Mucosa of stomach (tissue), 1 donor: ENCODE results near the gene MROH2A.
"Not testable (repeated sequence)": the region's sequence is repeated elsewhere in the genome, so short reads cannot be mapped to it uniquely, and the experiment has no call there.

Source experiments
- H3K27me3 ChIP-seq: one replicate; pipeline ENCODE4 v1.7.0; 2013; ENCODE audit warnings: mild to moderate bottlenecking, low read length; ENCODE audit not compliant: control insufficient read depth, insufficient read depth
- H3K36me3 ChIP-seq: one replicate; pipeline ENCODE4 v1.7.0; 2013; ENCODE audit warnings: low read length; ENCODE audit not compliant: control insufficient read depth, insufficient read depth
- H3K4me1 ChIP-seq: one replicate; pipeline ENCODE4 v1.7.0; 2013; ENCODE audit warnings: mild to moderate bottlenecking, low read length; ENCODE audit not compliant: control insufficient read depth, insufficient read depth
- H3K4me3 ChIP-seq: one replicate; pipeline ENCODE4 v1.7.0; 2013; ENCODE audit warnings: low read length
- H3K9ac ChIP-seq: one replicate; pipeline ENCODE4 v1.7.0; 2013; ENCODE audit warnings: mild to moderate bottlenecking, low read length, moderate library complexity
- H3K9me3 ChIP-seq: one replicate; pipeline ENCODE4 v1.7.0; 2013; ENCODE audit warnings: mild to moderate bottlenecking, low read length, moderate library complexity; ENCODE audit not compliant: control insufficient read depth
- donor health status: Pancreatic carcinoma.

Gene MROH2A

GRCh38 chr2:233751212-233752009, 26.7 kb upstream of the MROH2A start:
- H3K4me3 ChIP-seq, H3K4me1 ChIP-seq, H3K36me3 ChIP-seq, H3K27me3 ChIP-seq, H3K9ac ChIP-seq, H3K9me3 ChIP-seq: not testable (repeated sequence)

- no peak overlapping the region for H3K9ac ChIP-seq
- H3K27me3 ChIP-seq: no peaks in the 10 kb centered on the region
- no peak overlapping the region for H3K4me3 ChIP-seq
- no peaks in the 10 kb centered on the region for H3K36me3 ChIP-seq
- peaks cover 6% of the 10 kb centered on the region for H3K9me3 ChIP-seq
- peaks cover 5% of the 10 kb centered on the region for H3K4me1 ChIP-seq
Measured at GRCh38 chr2:233754872-233755611, 23.1 kb upstream of the MROH2A start.

- no peak overlapping the region for H3K4me3 ChIP-seq
Measured at GRCh38 chr2:233756429-233757081, 21.6 kb upstream of the MROH2A start.

GRCh38 chr2:233758141-233758540, 20.0 kb upstream of the MROH2A start:
- no peaks in the 10 kb centered on the region for H3K9me3 ChIP-seq
- H3K9ac ChIP-seq: no peak overlapping the region
- H3K4me3 ChIP-seq: no peak overlapping the region
- no peaks in the 10 kb centered on the region for H3K36me3 ChIP-seq
- H3K27me3 ChIP-seq: no peaks in the 10 kb centered on the region
- H3K4me1 ChIP-seq: peaks cover 29% of the 10 kb centered on the region

More at GRCh38 chr2:233756429-233757081, 21.6 kb upstream of the MROH2A start:
- Histone ChIP-seq H3K9me3 (no peaks in the 10 kb centered on the region), H3K4me1 (peaks cover 19% of the 10 kb centered on the region), H3K36me3 (no peaks in the 10 kb centered on the region), H3K27me3 (no peaks in the 10 kb centered on the region), H3K9ac (no peak overlapping the region)

- Histone ChIP-seq H3K27me3 (no peaks in the 10 kb centered on the region), H3K9me3 (no peaks in the 10 kb centered on the region), H3K4me3 (no peak overlapping the region), H3K36me3 (no peaks in the 10 kb centered on the region), H3K4me1 (peaks cover 35% of the 10 kb centered on the region), H3K9ac (no peak overlapping the region)
Measured at GRCh38 chr2:233758849-233759248, 19.3 kb upstream of the MROH2A start.

GRCh38 chr2:233760043-233760442, 18.1 kb upstream of the MROH2A start, which contains the start of gene UGT1A1:
UGT1A1 (plus strand) TSS chr2:233760270; CDS start chr2:233760288, 18 bp downstream.
- H3K27me3 ChIP-seq: no peaks in the 10 kb centered on the region
- H3K36me3 ChIP-seq: no peaks in the 10 kb centered on the region
- H3K9ac ChIP-seq: peak within 1 kb of the TSS; percentile 17
- H3K4me1 ChIP-seq: peaks cover 42% of the 10 kb centered on the region
- H3K4me3 ChIP-seq: no peak within 1 kb of the TSS
- H3K9me3 ChIP-seq: no peaks in the 10 kb centered on the region

GRCh38 chr2:233761040-233761769, 16.9 kb upstream of the MROH2A start:
- Histone ChIP-seq H3K4me1 (peaks cover 43% of the 10 kb centered on the region), H3K27me3 (no peaks in the 10 kb centered on the region), H3K4me3 (no peak overlapping the region), H3K9ac (no peak overlapping the region), H3K9me3 (no peaks in the 10 kb centered on the region), H3K36me3 (no peaks in the 10 kb centered on the region)

- Histone ChIP-seq H3K36me3 (no peaks in the 10 kb centered on the region), H3K4me1 (peaks cover 47% of the 10 kb centered on the region)
Measured at GRCh38 chr2:233764264-233764663, 13.9 kb upstream of the MROH2A start.

GRCh38 chr2:233764761-233765160, 13.4 kb upstream of the MROH2A start:
- peaks cover 45% of the 10 kb centered on the region for H3K4me1 ChIP-seq
- no peaks in the 10 kb centered on the region for H3K9me3 ChIP-seq
- no peak overlapping the region for H3K9ac ChIP-seq
- H3K36me3 ChIP-seq: no peaks in the 10 kb centered on the region
- H3K4me3 ChIP-seq: no peak overlapping the region
- H3K27me3 ChIP-seq: no peaks in the 10 kb centered on the region

More at GRCh38 chr2:233764264-233764663, 13.9 kb upstream of the MROH2A start:
- no peaks in the 10 kb centered on the region for H3K27me3 ChIP-seq
- no peaks in the 10 kb centered on the region for H3K9me3 ChIP-seq
- H3K4me3 ChIP-seq: no peak overlapping the region
- no peak overlapping the region for H3K9ac ChIP-seq

- Histone ChIP-seq H3K36me3 (no peaks in the 10 kb centered on the region), H3K27me3 (no peaks in the 10 kb centered on the region), H3K9me3 (no peaks in the 10 kb centered on the region)
Measured at GRCh38 chr2:233766416-233766815, 11.7 kb upstream of the MROH2A start.

GRCh38 chr2:233768076-233768475, 10.1 kb upstream of the MROH2A start:
- peaks cover 19% of the 10 kb centered on the region for H3K4me1 ChIP-seq
- no peaks in the 10 kb centered on the region for H3K27me3 ChIP-seq
- no peaks in the 10 kb centered on the region for H3K36me3 ChIP-seq
- H3K4me3 ChIP-seq: no peak overlapping the region
- H3K9me3 ChIP-seq: no peaks in the 10 kb centered on the region
- H3K9ac ChIP-seq: no peak overlapping the region

More at GRCh38 chr2:233766416-233766815, 11.7 kb upstream of the MROH2A start:
- H3K4me1 ChIP-seq: peaks cover 29% of the 10 kb centered on the region
- H3K4me3 ChIP-seq: no peak overlapping the region
- no peak overlapping the region for H3K9ac ChIP-seq
